ENCODE results near the gene SH2B3.
"Not testable (repeated sequence)": the region's sequence is repeated elsewhere in the genome, so short reads cannot be mapped to it uniquely, and the experiment has no call there.

Gene SH2B3

DNA sequence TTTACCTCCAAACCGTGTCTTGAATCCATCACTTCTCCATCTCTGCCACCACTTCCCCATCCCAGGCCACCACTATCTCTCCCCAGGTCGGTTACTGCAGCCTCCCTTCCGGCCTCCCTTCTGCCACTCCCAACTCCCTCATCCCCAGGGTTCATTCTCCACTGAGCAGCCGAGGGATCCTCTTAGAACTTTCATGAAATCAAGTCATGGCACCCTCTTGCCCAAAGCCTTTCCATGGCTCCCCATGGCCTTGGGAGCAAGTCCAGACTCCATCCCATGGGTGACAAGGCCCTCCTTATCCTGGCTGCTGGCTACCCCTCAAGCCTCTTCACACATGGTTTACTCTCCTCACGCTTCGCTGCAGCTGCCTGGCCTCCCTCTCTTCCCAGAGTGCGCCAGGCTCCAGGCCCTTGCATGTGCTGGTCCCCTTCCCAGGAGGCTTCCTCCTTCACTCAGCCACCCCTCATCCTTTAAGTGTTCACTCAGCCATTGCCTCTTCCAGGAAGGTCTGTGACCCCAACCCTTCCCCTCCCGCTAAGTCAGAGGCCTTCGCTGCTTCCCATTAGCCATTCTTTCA, 17.9 kb upstream of the SH2B3 start:
- DNase-seq (ENCODE audit: low spot score) = no peak

DNA sequence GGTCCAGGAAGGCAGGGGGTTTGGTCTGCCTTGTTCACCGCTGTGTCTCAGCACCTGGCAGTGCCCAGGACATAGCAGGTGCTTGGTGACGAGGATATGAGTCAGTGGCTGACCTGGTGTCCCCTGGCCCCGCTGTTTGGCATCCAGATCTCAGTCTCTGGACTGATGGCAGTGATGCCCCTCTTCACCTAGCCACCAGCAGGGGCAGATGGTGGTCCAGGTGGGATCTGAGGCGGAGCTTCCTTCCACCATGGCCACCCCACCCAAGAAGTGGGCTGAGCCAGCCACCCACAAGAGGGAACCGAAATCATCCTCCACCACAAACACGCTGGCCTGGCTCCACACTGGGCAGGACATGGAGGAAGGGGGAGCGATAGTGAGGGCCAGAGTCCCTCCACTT, 16.1 kb upstream of the SH2B3 start:
- DNase-seq (ENCODE audit: low spot score) = no peak

DNA sequence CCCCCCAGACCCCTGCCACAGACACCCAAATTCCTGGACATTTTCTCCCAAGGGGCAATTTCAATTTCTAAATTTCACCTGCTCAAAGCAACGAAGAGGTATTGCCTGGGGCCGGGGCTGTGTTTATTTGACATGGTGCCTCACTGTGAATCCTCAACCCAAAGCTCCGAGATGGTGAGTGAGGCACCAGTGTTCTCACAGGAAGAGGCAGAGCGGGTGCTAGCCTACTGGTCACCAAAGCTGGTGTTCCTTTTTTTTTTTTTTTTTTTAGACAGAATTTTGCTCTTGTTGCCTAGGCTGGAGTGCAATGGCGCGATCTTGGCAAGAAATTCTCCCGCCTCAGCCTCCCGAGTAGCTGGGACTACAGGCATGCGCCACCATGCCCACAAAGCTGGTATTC, 14.8 kb upstream of the SH2B3 start:
- no peak for DNase-seq (ENCODE audit: low spot score)

DNA sequence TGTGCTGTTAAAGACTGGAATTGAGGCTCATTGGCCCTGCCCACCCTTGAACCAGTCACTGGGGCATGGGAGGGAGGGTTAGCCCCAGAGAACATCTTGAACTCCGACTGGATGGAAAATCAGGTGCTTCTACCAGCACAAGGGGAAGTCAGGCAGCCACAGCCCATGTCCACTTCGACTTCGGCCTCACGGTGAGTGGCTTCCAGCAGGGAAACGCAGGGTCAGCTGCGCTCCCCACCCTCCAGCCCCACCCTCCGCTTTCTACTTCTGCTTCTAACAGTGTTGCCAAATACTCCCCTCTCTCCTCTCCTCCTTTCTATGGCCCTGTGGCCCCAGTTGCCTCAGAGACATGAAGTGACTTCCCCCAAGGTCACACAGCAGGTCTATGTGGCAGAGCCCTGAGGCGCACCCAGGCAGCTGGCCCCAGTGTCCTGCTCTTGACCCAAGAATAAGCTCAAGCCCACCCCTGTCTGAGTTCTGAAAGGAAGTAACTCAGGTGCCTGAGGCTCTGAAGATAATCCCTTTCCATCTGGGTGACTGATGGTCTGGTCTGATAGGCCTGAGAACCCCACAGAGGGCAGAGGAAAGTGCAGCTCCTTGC, 11.9 kb upstream of the SH2B3 start:
- no peak for DNase-seq (ENCODE audit: low spot score)

DNA sequence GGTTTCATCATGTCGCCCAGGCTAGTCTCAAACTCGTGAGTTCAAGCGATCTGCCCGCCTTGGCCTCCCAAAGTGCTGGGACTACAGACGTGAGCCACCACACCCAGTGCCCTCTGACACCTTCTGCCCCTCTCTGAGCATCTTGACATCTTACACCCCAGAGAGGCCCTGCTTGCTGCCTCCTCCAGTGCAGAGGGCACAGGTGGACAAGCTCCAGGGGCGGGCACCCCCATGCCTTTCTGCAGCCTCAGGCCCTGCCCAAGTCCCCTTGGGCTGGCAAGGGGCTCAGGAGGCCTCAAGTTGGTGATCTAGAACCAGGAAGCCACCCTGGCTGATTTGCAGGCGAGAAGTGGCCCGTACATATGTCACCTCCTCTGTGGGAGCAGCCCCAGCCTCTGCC, 11.2 kb upstream of the SH2B3 start:
- DNase-seq (ENCODE audit: low spot score) = no peak

DNA sequence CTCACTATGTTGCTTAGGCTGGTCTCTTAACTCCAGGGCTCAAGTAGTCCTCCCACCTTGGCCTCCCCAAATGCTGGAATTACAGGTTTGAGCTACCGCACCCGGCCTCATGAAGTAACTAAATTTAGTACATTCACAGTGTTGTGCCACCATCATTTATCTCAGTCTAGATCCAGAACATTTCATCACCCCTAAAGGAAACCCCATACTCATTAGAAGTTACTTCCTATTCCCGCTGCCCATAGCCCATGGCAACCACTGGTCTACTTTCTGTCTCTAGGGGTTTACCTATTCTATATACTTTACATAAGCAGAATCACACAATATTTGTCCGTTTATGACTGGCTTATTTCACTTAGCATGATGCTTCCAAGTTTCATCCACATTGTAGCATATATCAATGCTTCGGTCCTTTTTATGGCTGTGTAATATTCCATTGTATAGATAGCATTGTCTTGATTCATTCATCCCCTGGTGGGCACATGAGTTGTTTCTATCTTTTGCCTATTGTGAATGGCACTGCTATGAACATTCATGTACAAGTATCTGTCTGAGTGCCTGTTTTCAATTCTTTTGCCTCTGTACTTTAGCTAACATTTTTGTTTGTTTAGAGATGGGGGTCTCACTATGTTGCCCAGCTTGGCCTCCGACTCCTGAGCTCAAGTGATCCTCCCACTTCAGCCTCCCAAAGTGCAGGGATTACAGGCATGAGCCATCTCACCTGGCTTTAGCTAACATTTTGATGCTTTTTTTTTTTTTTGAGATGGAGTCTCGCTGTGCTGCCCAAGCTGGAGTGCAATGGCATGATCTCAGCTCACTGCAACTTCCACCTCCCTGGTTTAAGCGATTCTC, 10.2 kb upstream of the SH2B3 start:
- DNase-seq (ENCODE audit: low spot score) = no peak

DNA sequence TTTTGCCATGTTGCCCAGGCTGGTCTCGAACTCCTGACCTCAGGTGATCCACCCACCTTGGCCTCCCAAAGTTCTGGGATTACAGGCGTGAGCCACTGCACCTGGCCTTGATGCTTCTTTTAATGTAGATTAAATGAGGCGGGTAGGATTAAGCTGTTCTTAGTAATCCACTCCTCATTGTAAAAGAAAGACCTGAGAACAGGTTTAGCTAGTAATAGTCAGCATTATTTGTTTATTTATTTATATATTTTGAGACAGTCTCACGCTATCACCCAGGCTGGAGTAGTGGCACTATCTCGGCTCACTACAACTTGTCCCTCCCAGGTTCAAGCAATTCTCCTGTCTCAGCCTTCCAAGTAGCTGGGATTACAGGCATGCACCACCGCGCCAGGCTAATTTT, 9.5 kb upstream of the SH2B3 start:
- DNase-seq (ENCODE audit: low spot score) = not testable (repeated sequence)

DNA sequence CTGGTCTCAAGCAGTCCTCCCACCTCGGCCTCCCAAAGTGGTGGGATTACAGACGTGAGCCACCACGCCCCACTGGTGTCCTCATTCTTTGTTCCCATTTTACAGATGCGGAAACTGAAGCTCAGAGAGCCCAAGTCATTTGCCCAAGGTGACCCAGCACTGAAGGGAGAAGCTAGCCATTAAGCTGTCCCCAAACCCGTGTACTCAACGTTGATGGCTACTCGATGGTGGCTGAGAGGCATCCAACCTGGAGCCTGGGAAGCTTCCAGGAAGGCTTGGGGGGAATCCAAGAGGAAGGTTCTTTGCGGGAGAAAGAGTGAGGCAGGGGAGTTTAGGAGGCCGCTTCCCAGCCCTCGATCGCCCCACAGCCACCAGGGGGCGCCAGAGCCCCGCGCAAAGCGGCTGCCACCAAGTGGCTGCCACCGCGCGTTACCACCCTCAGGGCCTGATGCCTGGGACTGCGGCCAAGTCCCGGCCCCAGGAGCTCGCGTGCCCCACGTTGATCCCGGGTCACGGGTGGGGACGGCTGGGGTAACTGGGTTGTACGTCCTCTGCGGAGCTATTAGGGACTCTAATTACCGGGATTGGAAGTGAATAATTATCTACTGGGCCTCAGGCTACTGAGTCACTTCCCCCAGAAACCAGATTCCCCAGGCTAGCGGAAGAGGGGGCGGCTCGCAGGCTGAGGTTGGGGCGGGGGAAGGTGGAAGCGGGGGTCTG, 8.8 kb upstream of the SH2B3 start:
- peak; percentile 89 for DNase-seq (ENCODE audit: low spot score)

DNA sequence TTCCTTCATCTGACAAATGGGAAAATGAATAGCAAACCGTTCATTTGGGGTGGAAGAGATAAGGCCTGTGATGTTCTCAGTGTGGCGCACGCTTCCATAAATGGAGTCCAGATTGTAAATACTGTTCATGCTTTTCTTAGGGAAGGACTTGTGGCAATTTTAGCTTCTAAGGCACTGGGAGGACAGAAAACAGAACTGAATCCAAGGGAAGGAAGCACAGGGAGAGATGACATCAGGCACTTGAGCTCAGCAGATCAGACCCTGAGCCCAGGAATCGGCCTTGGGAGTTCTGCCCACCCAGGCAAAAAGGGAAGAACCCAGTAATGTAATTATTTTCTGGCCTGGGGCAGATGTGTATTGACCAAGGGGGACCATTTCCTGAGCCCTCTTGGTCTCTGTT, 7.2 kb upstream of the SH2B3 start:
- DNase-seq (ENCODE audit: low spot score) = peak; percentile 21

DNA sequence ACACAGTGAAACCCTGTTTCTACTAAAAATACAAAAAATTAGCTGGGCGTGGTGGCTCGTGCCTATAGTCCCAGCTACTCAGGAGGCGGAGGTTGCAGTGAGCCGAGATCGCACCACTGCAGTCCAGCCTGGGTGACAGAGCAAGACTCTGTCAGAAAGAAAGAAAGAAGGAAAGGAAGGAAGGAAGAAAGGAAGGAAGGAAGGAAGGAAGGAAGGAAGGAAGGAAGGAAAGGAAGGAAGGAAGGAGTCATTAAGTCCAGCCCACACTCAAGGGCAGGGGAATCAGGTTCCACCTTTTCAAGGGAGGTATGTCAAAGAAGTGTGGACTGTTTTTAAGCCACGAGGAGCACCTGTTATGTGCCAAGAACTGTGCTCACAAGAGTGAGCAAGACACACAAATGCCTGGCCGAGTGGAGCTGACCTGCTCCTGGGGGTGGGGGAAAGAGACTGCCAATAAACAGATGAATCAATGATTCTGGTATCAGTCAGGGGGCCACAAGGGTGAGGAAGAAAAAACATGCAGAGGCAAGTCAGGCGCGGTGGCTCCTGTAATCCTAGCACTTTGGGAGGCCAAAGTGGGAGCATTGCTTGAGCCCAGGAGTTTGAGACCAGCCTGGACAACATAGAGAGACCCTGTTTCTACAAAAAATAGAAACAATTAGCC, 5.8 kb upstream of the SH2B3 start:
- DNase-seq (ENCODE audit: low spot score) = not testable (repeated sequence)

DNA sequence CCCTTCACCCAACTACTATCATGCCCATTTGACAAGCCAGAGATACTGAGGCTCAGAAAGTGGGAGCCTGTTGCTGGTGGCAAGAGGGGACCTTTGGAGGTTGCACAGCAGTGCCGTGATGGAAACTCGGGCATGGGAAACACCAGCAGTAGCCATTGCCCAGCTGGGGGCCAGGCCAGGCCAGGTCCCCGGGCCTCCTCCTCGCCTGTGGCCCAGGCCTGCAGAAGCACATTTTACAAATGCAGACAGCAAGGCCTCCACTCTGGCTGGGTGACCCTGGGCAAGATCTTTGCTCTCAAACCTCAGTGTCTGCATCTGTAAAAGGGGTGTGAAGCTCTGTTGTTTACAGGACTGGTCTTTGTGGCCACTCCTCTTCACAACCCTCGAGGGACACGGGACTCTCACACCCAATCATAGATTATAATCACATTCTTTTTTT, 4.5 kb upstream of the SH2B3 start:
- DNase-seq (ENCODE audit: low spot score) = no peak

DNA sequence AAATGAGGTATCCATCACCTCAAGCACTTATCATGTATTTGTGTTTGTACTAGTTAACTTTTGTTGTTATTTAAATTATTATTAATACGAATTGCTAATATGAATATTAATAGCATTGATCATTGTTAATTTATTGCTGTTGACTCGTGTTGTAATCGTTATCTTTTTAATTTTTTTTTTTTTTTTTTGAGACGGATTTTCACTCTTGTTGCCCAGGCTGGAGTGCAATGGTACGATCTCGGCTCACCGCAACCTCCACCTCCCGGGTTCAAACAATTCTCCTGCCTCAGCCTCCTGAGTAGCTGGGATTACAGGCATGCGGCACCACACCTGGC, 3.3 kb upstream of the SH2B3 start:
- not testable (repeated sequence) for DNase-seq (ENCODE audit: low spot score)

DNA sequence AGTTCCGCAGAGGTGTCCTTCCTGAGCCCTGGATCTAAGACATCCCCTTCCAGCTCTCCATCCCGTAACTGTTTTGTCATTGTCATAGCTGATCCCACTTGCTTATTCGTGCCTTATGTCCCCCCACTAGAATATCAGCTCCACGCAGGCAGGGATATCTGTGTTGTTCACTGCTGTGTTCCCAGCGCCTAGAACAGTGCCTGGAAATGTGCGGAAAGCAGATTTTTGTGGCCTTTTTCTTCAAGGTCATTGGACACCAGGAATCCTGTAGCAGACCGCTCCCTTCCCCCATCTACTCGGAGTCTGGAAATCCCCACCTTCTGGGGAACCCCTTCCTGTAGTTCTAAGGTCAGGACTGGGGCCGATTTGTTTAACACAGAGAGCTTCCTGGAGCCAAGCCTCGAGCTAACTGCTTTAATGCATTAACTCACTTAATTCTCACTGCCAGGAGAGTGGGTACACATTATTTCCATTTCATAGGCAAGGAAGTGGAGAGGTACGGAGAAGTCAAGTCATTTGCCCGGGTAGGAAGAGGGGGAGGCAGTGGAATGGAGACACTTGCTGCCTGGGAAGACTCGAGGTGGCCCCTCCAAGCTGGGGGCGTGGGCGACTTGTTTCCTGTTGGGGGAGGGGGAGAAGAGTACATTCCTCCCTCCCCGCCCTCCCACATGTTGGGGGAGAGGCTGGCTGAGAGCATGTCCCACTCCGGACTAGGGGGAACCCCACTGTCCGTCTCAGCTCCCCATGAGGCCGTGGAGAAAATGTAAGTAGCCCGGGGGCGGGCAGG, 1.2 kb upstream of the SH2B3 start:
- no peak for DNase-seq (ENCODE audit: low spot score)

DNA sequence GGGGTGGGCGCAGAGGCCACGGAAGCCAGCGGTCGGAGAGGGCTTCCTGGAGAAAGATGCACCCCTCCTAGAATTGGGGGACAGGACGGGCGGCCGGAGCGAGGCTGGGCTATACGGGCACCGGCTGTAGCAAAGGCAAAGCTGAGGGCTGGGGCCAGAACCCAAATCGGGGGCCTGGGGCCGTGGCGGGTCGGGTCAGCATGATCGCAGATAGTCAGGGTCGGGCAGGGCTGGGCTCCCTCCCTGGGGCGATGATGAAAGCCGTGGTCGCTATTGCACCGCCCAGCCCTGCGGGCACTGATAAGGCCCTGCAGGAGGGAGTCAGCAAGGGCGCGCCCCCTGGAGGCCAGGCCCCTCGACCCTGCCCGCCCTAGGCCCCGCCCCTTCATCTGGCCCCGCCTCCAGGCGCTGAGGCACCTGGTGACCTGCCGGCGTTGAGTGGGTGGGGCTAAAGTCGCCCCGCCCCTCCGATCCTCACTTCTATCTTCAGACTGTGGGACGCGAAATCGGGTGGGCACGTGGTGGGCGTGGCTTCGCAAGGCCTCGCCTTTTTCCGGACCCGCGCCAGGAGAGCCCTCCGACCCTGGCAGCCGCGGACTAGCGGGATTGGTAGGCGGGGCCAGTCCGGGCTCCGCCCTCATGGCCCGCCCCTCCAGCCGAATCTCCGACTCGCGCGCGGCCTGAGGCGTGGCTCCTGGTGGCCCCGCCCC, 419 bp upstream of the SH2B3 start:
- peak; percentile 92 for DNase-seq (ENCODE audit: low spot score)

DNA sequence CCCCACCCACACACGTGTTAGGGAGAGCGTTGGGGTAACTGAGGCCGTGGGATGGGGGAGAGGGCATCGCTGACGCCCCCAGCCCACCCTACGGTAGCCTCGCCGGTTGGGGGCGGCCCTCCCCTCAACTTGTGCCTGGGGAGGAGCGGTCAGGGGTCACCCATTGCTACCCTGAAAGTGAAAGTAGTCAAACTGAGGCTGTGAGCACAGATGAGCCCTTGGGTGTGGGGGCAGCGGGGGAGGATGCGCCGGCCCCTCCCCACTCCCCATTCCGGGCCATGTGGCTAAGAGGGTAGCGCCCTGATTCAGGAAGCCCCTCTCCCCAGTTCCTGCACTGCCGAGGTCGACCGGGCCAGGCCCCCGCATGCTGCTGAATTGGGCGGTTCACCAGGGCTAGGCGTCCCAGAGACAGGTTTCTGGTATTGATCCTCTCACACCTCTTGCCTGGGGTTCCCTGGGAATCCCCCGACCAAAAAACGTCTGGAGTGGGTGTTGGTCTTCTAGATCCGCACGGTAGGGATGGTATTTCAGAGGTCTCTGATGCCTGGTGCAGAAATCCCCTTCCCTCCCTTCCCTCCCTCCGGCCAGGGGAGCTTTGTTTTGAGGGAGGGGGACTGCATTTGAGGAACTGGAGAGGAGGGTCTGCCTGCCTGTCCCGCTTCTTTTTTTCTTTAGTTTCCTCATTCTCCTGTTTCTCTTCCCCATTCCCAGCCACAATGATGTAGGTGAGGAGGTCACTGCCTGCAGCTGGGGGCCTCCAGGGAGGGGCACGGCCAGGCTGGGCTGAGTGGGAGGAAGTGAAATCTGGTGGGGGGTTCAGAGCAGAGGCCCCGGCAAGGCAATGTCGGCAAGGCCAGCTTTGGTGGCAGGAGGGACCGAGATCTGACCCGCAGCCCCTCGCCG, 1.0 kb downstream of the SH2B3 start:
- DNase-seq (ENCODE audit: low spot score) = no peak

DNA sequence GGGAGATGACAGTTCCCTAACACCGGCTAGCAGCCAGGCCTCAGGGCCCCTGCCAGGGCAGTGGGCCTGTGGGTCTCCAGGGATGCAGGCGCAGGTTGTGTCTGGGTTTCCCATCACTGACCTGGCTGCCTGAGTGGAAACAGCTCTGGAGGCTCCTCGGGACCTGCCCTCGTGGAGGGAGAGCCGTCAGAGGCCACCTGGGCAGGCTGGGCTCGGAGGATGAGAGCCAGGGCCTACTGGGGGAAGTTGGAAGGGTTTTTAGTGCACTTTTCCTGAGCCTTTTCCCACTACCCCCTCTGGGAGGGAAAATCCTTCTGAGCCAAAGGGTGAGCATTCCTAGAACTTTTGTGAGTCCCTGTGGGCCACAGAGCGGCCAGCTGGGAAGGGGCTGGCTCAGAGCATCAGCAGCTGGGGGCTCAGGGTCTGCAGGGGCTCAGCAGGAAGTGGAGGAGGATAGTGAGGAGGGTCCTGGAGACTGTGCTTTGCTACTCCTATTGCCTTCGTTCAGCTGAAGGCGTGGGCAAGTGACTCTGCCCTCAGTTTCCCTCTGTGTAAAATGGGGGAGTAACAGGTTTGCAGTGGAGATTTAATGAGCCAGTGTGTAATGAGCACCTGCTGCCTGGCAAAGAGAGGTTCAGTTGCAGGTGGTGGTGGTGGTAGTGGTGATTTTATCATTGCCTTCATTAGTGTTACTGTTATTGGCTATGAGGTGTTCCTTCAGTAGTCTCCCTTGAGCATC, 1.8 kb downstream of the SH2B3 start:
- no peak for DNase-seq (ENCODE audit: low spot score)

DNA sequence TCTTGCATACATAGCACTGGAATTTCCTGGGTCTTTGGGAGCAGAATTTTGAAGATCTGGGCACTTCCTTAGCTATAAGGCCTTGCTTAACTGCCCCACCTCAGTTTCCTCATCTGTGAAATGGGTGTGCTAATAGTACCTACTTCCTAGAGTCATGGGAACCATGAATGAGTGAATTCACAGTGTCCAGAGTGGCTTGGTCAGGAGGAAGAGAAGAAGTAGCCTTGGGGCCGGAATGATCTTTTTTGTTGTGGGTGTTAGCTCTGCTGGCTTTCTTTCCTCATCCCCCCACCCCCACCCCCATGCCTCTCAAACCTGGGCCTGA, 2.4 kb downstream of the SH2B3 start:
- DNase-seq (ENCODE audit: low spot score) = no peak

DNA sequence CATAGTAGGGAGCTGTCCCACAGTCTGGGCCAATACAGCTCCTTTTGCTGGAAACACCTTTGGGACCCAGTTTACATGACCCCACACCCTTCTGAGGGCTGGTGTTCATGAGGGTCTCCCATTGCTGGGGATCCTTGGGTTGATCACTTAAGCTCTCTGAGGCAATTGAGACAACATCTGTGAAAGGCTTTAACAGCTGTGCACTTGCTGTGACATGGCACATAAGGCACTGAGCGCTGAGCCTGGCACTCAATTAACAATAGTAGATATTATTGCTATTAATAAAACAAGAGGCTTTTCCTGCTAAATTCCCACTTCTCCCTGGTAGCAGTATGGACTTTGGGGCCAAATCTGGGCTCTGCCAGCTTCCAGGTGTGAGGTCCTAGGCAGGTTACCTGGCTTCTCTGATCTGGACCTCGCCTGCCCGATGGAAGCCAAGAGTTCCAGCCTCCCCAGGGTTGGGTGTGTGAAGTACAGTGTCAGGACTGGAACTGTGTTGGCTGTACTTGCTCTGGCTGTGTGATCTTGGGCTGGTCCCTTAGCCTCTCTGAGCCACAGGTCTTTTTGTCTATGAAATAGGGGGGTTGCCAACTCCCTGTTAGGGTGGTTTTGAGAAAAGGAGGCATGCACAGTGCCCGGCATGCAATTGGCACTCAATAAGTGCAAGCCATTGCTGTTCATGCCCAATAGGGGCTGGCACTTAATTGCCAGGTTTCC, 3.1 kb downstream of the SH2B3 start:
- DNase-seq (ENCODE audit: low spot score) = no peak

DNA sequence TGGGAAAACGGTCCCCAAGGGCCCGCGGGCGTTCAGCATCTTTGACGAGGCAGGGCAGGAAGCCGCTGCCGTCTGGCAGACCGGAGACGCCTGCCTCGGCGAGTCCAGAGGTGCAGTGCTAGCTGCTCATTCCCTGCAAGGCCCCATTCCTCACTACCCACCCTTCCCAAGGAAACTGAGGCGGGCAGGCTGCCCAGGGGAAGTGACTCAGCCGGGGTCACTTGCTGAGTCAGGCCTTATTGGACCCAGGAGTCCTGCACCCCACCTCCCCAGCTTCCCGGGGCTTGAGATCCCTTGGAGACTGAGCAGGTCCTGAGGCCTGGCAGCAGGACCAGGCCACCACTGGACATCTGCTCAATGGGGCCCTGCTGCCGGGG, 3.7 kb downstream of the SH2B3 start:
- DNase-seq (ENCODE audit: low spot score) = no peak

All from hepatic stellate cell (primary cell).